ENCODE data around the gene WWC2.

The WWC2 gene

GRCh38 chr4:183098723-183099536 is at the start of gene WWC2:
WWC2 (plus strand) TSS chr4:183099257; CDS start chr4:183099492, 235 bp downstream.
- peak in 1 of 2 donors; percentile 42 for DNase-seq (ENCODE audit: low read depth in 2 of 2, low spot score in 1 of 2)

- no peak for DNase-seq (ENCODE audit: low read depth in 2 of 2, low spot score in 1 of 2)
Measured at GRCh38 chr4:183053681-183054080, 45.4 kb upstream of the WWC2 start.

- no peak for DNase-seq (ENCODE audit: low read depth in 2 of 2, low spot score in 1 of 2)
Measured at GRCh38 chr4:183057255-183057654, 41.8 kb upstream of the WWC2 start.

- no peak for DNase-seq (ENCODE audit: low read depth in 2 of 2, low spot score in 1 of 2)
Measured at GRCh38 chr4:183059797-183060196, 39.3 kb upstream of the WWC2 start.

GRCh38 chr4:183068502-183068901 is 30.6 kb upstream of the WWC2 start:
- DNase-seq (ENCODE audit: low read depth in 2 of 2, low spot score in 1 of 2) = no peak

GRCh38 chr4:183071222-183071621 is 27.8 kb upstream of the WWC2 start:
- no peak for DNase-seq (ENCODE audit: low read depth in 2 of 2, low spot score in 1 of 2)

DNA sequence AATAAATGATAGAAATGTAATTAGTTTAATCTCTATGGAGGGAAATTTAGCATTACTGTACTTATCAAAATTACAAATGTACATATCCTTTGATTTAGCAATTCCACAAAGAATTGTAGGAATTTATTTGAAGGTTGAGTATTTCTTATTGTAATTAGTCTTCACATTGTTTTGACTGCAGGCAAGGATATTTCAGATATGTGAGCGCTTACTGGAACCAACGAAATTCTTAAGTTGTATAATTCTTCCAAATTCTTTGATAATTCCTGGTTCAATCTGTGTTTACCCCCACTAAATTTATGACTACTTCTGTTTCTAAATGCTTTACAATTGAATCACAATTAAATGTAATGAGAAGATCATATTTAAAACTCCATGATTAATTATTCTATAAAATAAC is 26.9 kb upstream of the WWC2 start:
- no peak for DNase-seq (ENCODE audit: low read depth in 2 of 2, low spot score in 1 of 2)

DNA sequence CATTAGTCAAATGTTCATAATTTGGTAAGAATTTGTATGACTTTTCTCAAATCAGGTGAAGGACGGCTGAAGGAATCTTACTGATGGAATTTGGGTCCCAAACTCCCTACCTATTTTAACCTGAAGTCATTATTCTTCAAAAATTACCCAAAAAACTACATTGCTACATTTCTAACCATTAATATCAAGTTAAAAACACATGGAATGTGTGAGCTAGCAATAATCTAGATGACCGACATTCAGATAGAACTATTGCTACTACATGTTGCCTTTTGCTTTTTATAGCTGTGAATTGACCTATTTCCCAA is 25.3 kb upstream of the WWC2 start:
- DNase-seq (ENCODE audit: low read depth in 2 of 2, low spot score in 1 of 2) = no peak

DNA sequence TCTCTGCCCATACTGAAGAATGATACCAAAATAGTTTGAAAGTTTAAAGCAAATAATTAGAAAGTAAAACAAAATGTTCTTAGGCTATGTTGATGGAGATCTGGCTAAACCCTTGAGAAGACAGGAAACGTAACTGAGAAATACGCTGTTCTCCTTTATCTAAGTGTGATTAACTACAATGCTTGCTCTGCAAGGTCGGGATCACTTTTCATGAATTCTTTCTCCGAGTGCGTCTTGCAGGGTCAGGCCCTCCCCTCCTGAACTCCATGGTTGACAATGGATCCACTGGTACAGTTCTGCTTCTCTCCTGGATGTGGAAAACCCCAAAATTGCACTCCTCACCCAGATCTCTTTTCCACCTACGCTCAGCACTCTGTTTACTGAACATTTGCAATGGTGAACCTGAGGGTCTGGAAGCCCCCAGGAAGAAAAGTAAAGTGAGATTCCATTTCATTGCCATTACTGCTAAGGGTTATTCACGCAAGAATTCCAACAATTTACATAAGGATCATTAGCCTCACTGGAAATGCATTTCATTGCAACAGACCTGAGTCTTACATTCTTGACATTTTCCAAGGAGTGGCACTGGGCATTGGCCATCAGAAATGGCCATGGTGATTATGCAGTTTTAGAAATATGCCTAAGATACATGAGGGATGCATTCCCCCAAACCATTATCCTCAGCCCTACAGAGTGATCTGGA is 24.6 kb upstream of the WWC2 start:
- no peak for DNase-seq (ENCODE audit: low read depth in 2 of 2, low spot score in 1 of 2)

- DNase-seq (ENCODE audit: low read depth in 2 of 2, low spot score in 1 of 2) = no peak
Measured at GRCh38 chr4:183078634-183079033, 20.4 kb upstream of the WWC2 start.

- DNase-seq (ENCODE audit: low read depth in 2 of 2, low spot score in 1 of 2) = no peak
Measured at GRCh38 chr4:183080372-183081115, 18.5 kb upstream of the WWC2 start.

DNA sequence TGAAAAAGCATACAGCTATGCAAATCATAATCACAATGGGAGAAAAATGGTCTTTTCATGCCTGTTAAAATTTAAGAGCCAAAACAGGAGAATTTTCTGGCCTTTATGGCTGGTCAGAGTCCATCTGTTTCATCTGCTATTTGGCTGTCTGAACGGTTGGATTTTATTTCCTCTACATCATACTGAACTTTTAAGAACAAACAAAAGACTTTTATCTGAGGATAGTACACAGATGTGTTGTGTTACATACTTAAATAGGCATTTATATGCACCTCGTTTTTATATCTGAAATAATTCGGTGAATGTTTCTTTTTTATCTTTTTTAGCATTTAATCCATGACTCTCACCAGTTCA is 18.0 kb upstream of the WWC2 start:
- DNase-seq (ENCODE audit: low read depth in 2 of 2, low spot score in 1 of 2) = no peak

GRCh38 chr4:183082053-183082452 is 17.0 kb upstream of the WWC2 start:
- no peak for DNase-seq (ENCODE audit: low read depth in 2 of 2, low spot score in 1 of 2)

- no peak for DNase-seq (ENCODE audit: low read depth in 2 of 2, low spot score in 1 of 2)
Measured at GRCh38 chr4:183094393-183095198, 4.5 kb upstream of the WWC2 start.

- no peak for DNase-seq (ENCODE audit: low read depth in 2 of 2, low spot score in 1 of 2)
Measured at GRCh38 chr4:183095199-183095512, 3.9 kb upstream of the WWC2 start.

DNA sequence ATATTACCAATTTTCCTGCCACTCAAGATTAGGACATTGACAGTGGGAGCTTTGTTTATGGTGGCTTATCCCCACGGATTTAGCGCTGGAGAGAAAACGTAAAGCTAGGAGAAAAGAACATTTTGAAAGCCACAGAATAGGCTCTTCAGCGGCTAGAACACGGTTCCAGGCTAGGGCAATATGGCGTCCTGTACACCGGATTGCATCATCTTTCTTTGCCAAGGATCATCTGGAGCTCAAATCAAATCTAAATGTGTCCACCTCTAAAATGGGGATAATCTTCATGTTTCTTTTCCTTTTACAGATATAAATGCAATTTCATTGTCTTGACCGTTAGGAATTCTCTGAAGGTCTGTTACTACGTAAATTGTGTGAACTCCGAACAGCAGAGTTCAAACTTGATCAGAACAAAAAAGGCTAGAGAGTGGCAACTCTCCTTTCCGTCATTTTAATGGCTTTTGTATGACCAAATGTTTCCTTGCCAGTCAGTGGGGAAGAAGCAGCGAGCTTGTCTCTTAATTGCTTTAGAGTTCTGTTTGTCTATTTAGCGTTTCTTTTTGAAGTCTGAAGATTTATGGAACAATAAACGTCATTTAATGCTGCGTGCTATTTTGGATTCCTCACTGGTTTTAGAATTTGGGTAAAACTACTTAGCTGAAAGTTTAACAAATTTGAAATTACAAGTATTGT is 2.6 kb upstream of the WWC2 start:
- no peak for DNase-seq (ENCODE audit: low read depth in 2 of 2, low spot score in 1 of 2)

DNA sequence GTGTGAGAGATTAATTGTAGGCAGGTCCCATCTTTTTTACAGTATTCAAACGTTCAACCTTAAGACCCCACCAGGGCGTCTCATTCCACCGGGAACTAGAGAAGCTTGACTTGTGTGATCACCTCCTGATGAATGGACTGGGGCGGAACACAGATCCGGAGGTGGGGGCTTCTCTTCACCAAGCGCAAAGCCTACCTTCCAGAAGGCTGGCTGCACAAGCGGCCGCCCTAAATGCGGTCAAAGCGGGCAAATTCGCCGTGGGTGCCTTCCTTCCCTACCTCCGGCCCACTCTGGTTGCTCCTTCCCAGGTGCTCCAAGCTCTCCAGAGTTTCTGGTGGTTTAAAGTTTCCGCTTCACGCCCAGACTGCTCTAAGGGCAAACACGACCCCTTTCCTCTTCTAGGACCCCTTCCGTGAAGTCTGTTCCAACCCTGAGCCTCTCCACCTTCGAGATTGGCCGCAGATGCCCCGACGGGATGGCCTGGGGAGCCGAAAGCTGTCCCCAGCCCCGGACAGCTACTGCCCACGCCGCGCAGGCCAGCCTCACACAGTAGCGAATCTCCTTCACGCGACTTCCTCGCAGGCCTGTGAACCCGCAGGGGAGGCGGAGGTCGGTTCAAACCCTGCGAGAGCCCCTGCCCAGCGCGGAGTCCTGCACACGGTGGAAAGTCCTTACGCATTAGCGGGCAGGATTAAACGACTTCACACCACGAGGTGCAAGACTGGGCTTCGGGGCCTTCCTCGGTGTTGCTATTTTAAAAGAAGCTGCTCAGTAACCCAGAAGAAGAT is 1.6 kb upstream of the WWC2 start:
- no peak for DNase-seq (ENCODE audit: low read depth in 2 of 2, low spot score in 1 of 2)

DNA sequence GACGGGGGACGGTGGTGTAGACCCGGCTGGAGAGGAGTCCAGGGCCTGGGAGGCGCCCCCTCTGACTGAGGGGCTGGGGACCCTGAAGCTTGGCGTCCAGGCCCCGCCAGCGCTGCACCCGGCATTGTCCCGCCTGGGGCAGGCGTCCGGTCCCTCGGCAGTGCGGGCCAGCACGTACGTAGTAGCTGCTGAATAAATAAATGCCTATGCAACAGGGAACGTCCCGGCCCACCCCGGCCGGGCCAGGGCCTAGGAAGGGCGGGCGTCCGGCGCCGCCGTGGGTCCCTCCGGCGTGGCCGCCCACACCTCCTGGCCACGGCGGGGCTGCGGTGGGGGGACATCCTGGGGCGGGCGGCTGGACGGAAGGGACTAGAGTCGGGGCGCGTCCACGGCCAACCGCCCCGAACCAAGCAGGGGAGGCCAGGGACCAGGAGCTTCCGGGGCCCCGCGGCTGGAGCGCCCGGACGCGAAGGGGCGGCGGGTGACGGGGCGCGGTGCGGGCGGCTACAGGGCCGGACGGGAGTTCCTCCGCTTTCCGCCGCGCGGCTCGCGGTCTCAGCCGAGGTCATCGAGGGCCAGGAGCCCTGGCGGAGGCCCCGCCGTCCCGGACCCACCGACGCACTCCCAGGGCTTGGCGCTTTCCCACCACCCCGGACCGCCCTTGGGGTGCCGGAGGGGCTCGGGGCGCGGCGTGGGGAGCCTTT is 886 bp upstream of the WWC2 start:
- no peak for DNase-seq (ENCODE audit: low read depth in 2 of 2, low spot score in 1 of 2)

- DNase-seq (ENCODE audit: low read depth in 2 of 2, low spot score in 1 of 2) = no peak
Measured at GRCh38 chr4:183099537-183100297, 660 bp downstream of the WWC2 start.
